NCI-H187 (cell line): ENCODE results near the gene SORBS2.
"Not testable (repeated sequence)": the region's sequence is repeated elsewhere in the genome, so short reads cannot be mapped to it uniquely, and the experiment has no call there.

Experiments used
- DNase-seq, 2 experiments: peaks; one replicate each; lab custom pipeline; 2025; lab: John Stamatoyannopoulos, UW

The SORBS2 gene

DNA sequence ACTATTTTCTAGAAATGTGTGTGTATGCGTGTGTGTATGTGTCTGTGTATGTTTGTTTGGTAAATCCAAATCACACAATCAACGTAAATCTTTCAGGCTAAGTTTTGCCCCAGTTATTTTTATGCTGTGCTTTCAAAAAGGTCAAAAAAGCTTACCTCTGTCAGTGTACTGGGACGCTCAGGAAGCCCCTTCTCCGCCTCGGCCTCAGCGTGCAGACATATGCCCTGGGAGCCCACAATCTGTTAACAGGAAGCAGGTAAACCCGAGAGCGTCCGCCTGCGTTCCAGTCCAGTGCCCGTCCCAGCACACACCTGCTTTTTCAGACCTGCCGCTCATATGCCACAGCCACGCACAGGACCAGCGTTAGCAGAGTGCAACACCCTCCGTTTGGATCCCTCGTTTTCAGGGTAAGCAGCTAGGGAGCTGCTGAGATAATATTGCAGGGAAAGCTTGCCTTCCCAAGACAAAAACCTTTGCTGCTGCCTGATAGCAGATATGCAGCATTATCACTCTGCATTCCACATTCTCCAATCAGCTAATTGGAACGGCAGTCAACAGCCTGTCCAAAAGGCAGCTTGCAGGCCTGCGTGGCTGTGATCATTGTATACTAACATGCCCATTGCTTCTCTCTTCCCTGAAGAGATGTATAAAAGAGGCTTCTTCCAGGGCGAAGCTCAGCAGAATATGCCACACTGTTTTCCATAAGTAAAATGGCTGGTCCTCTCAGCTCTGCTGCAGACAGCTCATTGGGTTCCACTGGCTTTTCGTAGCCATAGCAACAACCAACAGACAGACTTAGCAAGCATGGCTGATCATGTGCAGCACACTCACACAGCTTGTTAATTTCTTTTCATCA, at the start of gene SORBS2:
Gene SORBS2 (minus strand): TSS at position 686 of the 856 bp plus-strand sequence. CDS start 121,623 bp downstream, outside the sequence.
- peak; percentile 60 to 61 for DNase-seq

DNA sequence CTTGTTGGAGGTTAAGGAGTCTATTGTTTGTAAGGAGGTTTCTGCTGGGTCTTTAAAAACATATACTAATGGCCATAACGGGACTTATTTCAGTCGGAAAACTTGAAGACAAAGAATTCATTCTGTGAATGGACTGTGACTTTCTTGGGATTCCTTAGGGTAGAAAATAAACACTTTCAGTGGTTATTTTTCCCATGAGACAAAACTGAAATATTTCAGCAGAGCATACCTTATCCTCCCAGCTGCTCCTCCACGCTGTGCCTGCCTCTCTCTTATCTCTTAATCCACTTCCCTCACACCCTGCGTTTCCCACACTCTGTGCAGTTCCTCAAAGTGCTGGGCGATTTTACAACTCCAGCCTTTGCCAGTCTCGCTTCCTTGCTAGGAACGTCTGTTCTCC, 47.1 kb upstream of the SORBS2 start:
- DNase-seq = no peak

- not testable (repeated sequence) for DNase-seq
Measured at GRCh38 chr4:185857561-185857960, 45.6 kb upstream of the SORBS2 start.

- no peak for DNase-seq
Measured at GRCh38 chr4:185853841-185854240, 41.8 kb upstream of the SORBS2 start.

- DNase-seq = no peak
Measured at GRCh38 chr4:185852961-185853360, 41.0 kb upstream of the SORBS2 start.

DNA sequence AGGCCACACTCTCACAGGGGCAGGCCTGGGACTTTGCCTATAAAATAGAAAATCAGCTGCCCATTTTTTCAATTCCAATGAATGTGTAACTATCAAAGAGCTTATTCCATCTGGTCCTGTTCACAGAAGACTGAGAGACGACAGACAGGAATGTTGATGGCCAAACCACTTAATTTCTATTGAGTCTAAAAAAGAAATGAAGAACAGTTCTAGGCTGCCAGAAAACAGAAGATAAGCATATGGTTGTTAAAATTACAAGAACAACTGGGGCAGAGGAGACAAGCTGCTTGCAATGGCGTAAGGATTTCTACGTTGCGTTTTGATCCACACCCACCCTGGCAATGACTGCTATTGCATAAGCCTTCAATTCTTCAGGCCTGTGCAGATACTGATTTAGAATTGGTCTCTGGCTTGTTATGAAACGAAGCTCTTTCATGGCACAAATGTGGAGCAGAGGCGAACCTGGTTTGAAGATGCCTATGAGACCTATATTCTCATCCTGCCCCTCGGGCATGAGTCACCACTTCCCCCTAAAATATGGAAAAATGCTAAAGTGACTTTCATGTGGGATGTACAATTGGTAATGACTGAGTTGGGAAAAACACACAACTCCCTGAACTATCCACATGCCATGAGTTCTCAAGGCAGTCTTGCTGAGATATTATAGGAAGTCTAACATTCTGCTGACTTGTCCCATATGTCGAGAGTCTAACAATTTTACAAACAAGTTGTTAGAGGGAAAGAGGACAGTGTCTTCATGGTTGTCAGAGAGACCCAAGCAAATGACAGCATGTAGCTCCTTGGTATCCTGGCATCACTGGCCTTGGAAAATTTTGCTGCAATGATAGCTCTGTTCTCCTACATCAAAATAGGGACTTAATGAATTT, 37.9 kb upstream of the SORBS2 start:
- DNase-seq = no peak

- no peak for DNase-seq
Measured at GRCh38 chr4:185847352-185848097, 35.5 kb upstream of the SORBS2 start.

DNA sequence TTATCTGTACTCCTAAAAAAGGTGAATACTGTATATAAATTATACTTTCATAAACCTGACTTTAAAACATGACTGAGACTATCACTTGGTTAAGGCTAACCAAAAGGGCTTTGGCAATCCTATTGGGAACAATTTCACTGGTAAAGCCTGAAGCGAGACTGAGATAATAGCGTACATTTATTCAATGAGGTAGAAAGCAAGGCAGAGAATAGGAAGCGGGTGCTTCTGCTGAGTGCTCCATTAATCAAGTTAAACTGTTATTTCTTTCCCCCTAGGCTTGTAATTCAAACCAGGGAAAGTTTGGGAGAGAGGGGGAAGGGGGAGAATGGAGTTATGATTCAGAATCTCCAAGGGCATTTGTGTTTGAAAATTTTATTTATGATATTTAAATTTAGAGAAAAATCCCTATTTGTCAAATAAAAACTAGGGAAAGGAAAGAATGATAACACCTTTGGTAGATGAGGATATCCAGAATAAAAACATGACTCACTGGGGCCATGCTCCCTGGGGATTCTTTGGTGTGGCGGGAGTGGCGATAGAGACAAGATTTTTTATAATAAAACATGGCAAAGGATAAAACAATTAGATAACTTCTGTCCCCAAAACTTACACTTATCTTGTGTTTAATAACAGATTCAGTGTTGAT, 34.6 kb upstream of the SORBS2 start:
- DNase-seq = no peak

GRCh38 chr4:185845966-185846365, 34.0 kb upstream of the SORBS2 start:
- DNase-seq = no peak

DNA sequence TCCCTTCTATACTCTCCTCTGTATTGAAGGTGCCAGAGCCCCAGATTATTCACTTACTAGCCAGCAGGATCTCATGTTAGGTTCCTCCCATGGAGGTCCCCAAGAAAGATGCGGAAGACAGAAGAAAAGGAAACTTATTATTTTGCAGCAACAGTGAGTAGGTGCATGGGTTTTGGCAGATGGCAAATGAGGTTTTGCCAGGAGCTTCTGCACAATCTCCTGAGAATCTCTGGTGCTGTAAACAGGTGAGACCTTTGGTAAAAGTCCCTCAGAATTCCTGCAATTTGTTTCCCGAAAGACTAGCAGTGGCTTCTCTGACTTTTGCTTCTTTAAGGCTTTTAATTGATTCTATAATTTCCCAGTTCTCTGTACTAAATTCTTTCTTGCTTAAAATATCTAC, 29.5 kb upstream of the SORBS2 start:
- DNase-seq = no peak

DNA sequence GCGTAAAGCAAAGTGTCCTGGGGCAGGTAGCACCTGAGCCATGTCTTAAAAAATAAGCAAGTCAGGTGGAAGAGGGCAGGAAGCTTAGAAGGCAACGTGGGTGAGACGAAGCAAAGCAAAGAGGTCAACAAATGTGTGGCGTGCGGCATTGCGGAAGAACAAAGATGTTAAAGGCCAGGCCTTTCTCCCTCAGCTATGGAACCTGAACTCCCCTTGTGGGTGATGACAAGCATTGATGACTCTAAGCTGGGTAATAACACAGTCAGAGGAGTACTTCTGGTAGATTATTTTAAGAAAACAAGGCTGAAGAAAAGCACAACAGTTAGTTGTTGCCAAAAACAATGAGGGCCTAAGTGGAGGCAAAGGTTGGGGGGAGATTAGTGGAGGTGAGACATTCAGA, 29.0 kb upstream of the SORBS2 start:
- DNase-seq = no peak

DNA sequence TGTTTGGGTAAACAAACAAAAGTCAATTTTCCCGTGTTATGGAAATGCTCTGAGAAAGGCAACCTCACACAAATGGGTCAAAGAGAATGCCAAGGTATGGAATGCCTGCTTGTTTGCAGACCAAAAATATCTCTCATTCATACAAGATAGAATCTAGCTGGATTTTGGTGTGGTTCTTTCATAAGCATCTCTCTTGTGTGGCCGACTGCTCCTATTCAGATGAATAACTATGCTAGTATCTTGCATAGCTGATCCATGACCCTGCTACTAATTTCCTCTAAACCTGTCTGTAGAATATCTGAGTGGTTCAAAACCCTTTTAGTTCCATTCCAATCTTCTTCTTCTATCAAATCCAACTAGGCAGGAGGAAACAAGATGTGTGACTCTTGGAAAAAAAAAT, 28.2 kb upstream of the SORBS2 start:
- DNase-seq = no peak

GRCh38 chr4:185839770-185840169, 27.8 kb upstream of the SORBS2 start:
- DNase-seq = no peak

- DNase-seq = no peak
Measured at GRCh38 chr4:185839194-185839712, 27.3 kb upstream of the SORBS2 start.

DNA sequence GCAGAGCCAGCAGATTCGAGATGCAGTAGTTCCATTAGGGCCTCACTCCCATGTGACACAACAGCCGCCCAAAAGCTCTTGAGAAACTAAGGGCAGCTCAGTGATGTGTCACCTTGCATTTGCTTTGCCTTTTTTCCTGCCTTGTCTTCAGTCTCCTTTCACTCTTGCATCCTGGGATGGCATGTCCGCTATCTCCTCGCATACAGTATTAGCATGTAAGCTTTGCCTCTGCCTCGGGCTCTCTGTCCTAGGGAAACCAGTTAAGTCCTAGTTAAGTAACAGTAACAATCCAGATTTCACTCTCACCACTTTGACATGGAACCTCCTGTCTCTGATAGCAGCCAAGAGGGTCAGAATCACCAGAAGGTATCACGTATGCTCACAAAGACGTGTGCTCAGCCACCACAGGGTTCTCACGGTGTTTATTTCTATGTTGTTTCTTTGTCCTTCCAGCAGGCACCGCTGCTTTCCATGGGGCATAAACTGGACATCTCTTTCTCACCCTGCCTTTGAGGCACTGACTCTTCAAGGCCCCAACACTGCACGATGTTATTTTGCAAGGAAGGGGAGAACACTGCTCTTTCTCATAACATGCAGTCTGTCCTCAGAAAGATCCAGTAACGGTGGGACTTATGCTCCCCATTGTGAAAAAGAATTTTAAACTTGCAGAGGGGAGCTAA, 26.7 kb upstream of the SORBS2 start:
- DNase-seq = no peak

- DNase-seq = no peak
Measured at GRCh38 chr4:185838104-185838452, 26.1 kb upstream of the SORBS2 start.

- no peak for DNase-seq
Measured at GRCh38 chr4:185837415-185838103, 25.6 kb upstream of the SORBS2 start.

GRCh38 chr4:185836241-185837084, 24.5 kb upstream of the SORBS2 start:
- no peak for DNase-seq

GRCh38 chr4:185835814-185836213, 23.8 kb upstream of the SORBS2 start:
- no peak for DNase-seq
